Trophoblast cell (in vitro differentiated cells and primary cell): ENCODE results near the gene ADD1.

ENCODE experiments used
- DNase-seq, 2 donors: peaks; one replicate each; pipeline ENCODE4 v3.0.0-alpha.2; 2016
- H2AFZ ChIP-seq: 2 replicates; pipeline ENCODE4 v1.6.1; 2013; ENCODE audit warnings: low read length, moderate library complexity, mild to moderate bottlenecking; ENCODE audit not compliant: insufficient read depth, poor library complexity
- H2AK5ac ChIP-seq: 2 replicates; pipeline ENCODE4 v1.6.1; 2013; ENCODE audit warnings: mild to moderate bottlenecking, low read length
- H2BK120ac ChIP-seq: 2 replicates; pipeline ENCODE4 v1.6.1; 2013; ENCODE audit warnings: low read length, mild to moderate bottlenecking, moderate library complexity; ENCODE audit not compliant: insufficient read depth, poor library complexity
- H2BK12ac ChIP-seq: 2 replicates; pipeline ENCODE4 v1.6.1; 2013; ENCODE audit warnings: mild to moderate bottlenecking, low read length, moderate library complexity
- H2BK5ac ChIP-seq: 2 replicates; pipeline ENCODE4 v1.6.1; 2013; ENCODE audit warnings: low read length, low read depth, moderate library complexity, mild to moderate bottlenecking; ENCODE audit not compliant: poor library complexity
- H3K14ac ChIP-seq: 2 replicates; pipeline ENCODE4 v1.6.1; 2013; ENCODE audit warnings: mild to moderate bottlenecking, low read length
- H3K18ac ChIP-seq: 2 replicates; pipeline ENCODE4 v1.6.1; 2013; ENCODE audit warnings: mild to moderate bottlenecking, low read length
- H3K23ac ChIP-seq: 2 replicates; pipeline ENCODE4 v1.6.1; 2013; ENCODE audit warnings: low read length
- H3K27ac ChIP-seq: 2 replicates; pipeline ENCODE4 v1.5.1; 2013; ENCODE audit warnings: low read depth, mild to moderate bottlenecking, inconsistent platforms, low read length, moderate library complexity
- H3K27me3 ChIP-seq: 2 replicates; pipeline ENCODE4 v1.6.1; 2013; ENCODE audit warnings: inconsistent platforms, mild to moderate bottlenecking, low read length, moderate library complexity; ENCODE audit not compliant: insufficient read depth
- H3K36me3 ChIP-seq, 2 experiments: 1 replicate in 1 of 2; 2 replicates in 1 of 2; pipeline ENCODE4 v1.6.1; 2013; ENCODE audit warnings: low read length in 2 of 2, mild to moderate bottlenecking in 2 of 2, moderate library complexity in 1 of 2; ENCODE audit not compliant: insufficient read depth in 2 of 2, control insufficient read depth in 1 of 2
- H3K4ac ChIP-seq: 2 replicates; pipeline ENCODE4 v1.6.1; 2013; ENCODE audit warnings: low read depth, mild to moderate bottlenecking, low read length, moderate library complexity
- H3K4me1 ChIP-seq, 2 experiments: 1 replicate in 1 of 2; 2 replicates in 1 of 2; pipeline ENCODE4 v1.6.1; 2013; ENCODE audit warnings: low read length in 2 of 2, mild to moderate bottlenecking in 2 of 2, moderate library complexity in 1 of 2; ENCODE audit not compliant: insufficient read depth in 2 of 2, control insufficient read depth in 1 of 2
- H3K4me2 ChIP-seq: 2 replicates; pipeline ENCODE4 v1.6.1; 2013; ENCODE audit warnings: inconsistent platforms, mild to moderate bottlenecking, low read length, moderate library complexity
- H3K4me3 ChIP-seq: 2 replicates; pipeline ENCODE4 v1.5.1; 2013; ENCODE audit warnings: mild to moderate bottlenecking, low read depth, low read length, inconsistent platforms
- H3K79me1 ChIP-seq: one replicate; pipeline ENCODE4 v1.6.1; 2013; ENCODE audit warnings: low read length
- H3K79me2 ChIP-seq: 2 replicates; pipeline ENCODE4 v1.6.1; 2013; ENCODE audit warnings: low read length, mild to moderate bottlenecking; ENCODE audit not compliant: control insufficient read depth, insufficient read depth, poor library complexity
- H3K9ac ChIP-seq: 2 replicates; pipeline ENCODE4 v1.6.1; 2013; ENCODE audit warnings: mild to moderate bottlenecking, low read length
- H3K9me3 ChIP-seq: 2 replicates; pipeline ENCODE4 v1.6.1; 2013; ENCODE audit warnings: low read depth, mild to moderate bottlenecking, control low read depth, inconsistent platforms, low read length; ENCODE audit not compliant: insufficient read depth
- H4K12ac ChIP-seq: 2 replicates; pipeline ENCODE4 v1.6.1; 2013; ENCODE audit warnings: low read depth, mild to moderate bottlenecking, low read length, moderate library complexity
- H4K8ac ChIP-seq: 2 replicates; pipeline ENCODE4 v1.6.1; 2013; ENCODE audit warnings: low read depth, mild to moderate bottlenecking, low read length, moderate library complexity
- H4K91ac ChIP-seq: one replicate; pipeline ENCODE4 v1.6.1; 2013; ENCODE audit warnings: low read depth, mild to moderate bottlenecking, low read length, moderate library complexity
- WGBS: extraction: QIAGEN DNeasy Blood & Tissue Kit; methylation state at CpG from one replicate; pipeline ENCODE4 v1.1.7; 2013; ENCODE audit warnings: missing lambda C conversion rate; ENCODE audit not compliant: insufficient read length, insufficient coverage; ENCODE audit errors: extremely low coverage; 5-methylcytosine and 5-hydroxymethylcytosine counted together

The ADD1 gene

GRCh38 chr4:2873329-2873728, 29.7 kb downstream of the ADD1 start:
- Histone ChIP-seq H3K9me3 (no peaks in the 10 kb centered on the region), H3K4me3 (no peak overlapping the region), H3K4ac (no peak overlapping the region), H2AK5ac (no peak overlapping the region), H3K23ac (no peak overlapping the region), H2BK120ac (no peak overlapping the region), H3K79me1 (no peaks in the 10 kb centered on the region), H4K12ac (no peak overlapping the region), H4K91ac (no peak overlapping the region), H3K18ac (no peak overlapping the region), H2BK12ac (no peak overlapping the region), H3K27ac (no peak overlapping the region), H2BK5ac (no peak overlapping the region), H3K14ac (no peak overlapping the region), H3K9ac (no peak overlapping the region), H4K8ac (no peak overlapping the region), H3K27me3 (no peaks in the 10 kb centered on the region), H3K4me1 (no peaks in the 10 kb centered on the region), H3K36me3 (peaks cover 4 to 8% of the 10 kb centered on the region in 2 experiments), H3K79me2 (no peaks in the 10 kb centered on the region), H3K4me2 (no peak overlapping the region), H2AFZ (no peak overlapping the region)
- no CpG with 5 or more reads among the region's 1 CpG for WGBS
- peak in 1 of 2 donors; percentile 59 for DNase-seq

GRCh38 chr4:2874861-2875260, 31.2 kb downstream of the ADD1 start:
- DNase-seq, result peak; percentile 55 to 80
- no peak overlapping the region for H3K14ac ChIP-seq
- H3K4me1 ChIP-seq, result no peaks in the 10 kb centered on the region
- H2AK5ac ChIP-seq, result no peak overlapping the region
- no peak overlapping the region for H2BK5ac ChIP-seq
- no peak overlapping the region for H3K9ac ChIP-seq
- H3K4ac ChIP-seq, result peak overlapping the region; percentile 81
- no peaks in the 10 kb centered on the region for H3K79me2 ChIP-seq
- no peak overlapping the region for H2AFZ ChIP-seq
- peaks cover 4 to 19% of the 10 kb centered on the region in 2 experiments for H3K36me3 ChIP-seq
- no CpG with 5 or more reads among the region's 7 CpGs for WGBS
- H3K18ac ChIP-seq, result no peak overlapping the region
- H3K9me3 ChIP-seq, result no peaks in the 10 kb centered on the region
- no peaks in the 10 kb centered on the region for H3K79me1 ChIP-seq
- H3K27me3 ChIP-seq, result no peaks in the 10 kb centered on the region
- no peak overlapping the region for H4K8ac ChIP-seq
- no peak overlapping the region for H3K27ac ChIP-seq
- H4K12ac ChIP-seq, result no peak overlapping the region
- H4K91ac ChIP-seq, result no peak overlapping the region
- no peak overlapping the region for H3K4me3 ChIP-seq
- H2BK120ac ChIP-seq, result no peak overlapping the region
- H3K23ac ChIP-seq, result no peak overlapping the region
- H2BK12ac ChIP-seq, result no peak overlapping the region
- H3K4me2 ChIP-seq, result no peak overlapping the region

GRCh38 chr4:2875556-2875955, 31.9 kb downstream of the ADD1 start:
- no peak overlapping the region for H2AFZ ChIP-seq
- H2BK12ac ChIP-seq, result no peak overlapping the region
- H3K9ac ChIP-seq, result no peak overlapping the region
- no peak overlapping the region for H3K4me2 ChIP-seq
- H3K79me1 ChIP-seq, result no peaks in the 10 kb centered on the region
- no peak overlapping the region for H2BK5ac ChIP-seq
- no peaks in the 10 kb centered on the region for H3K4me1 ChIP-seq
- H3K4me3 ChIP-seq, result no peak overlapping the region
- no peak overlapping the region for H4K8ac ChIP-seq
- no peak overlapping the region for H2AK5ac ChIP-seq
- DNase-seq, result no peak
- no CpG with 5 or more reads among the region's 3 CpGs for WGBS
- peaks cover 4 to 19% of the 10 kb centered on the region in 2 experiments for H3K36me3 ChIP-seq
- H3K9me3 ChIP-seq, result no peaks in the 10 kb centered on the region
- H3K14ac ChIP-seq, result no peak overlapping the region
- H2BK120ac ChIP-seq, result no peak overlapping the region
- no peak overlapping the region for H3K27ac ChIP-seq
- peak overlapping the region; percentile 12 for H3K4ac ChIP-seq
- no peak overlapping the region for H3K23ac ChIP-seq
- H4K91ac ChIP-seq, result no peak overlapping the region
- H3K79me2 ChIP-seq, result no peaks in the 10 kb centered on the region
- H4K12ac ChIP-seq, result no peak overlapping the region
- H3K18ac ChIP-seq, result no peak overlapping the region
- H3K27me3 ChIP-seq, result no peaks in the 10 kb centered on the region

GRCh38 chr4:2878346-2878745, 34.7 kb downstream of the ADD1 start:
- Histone ChIP-seq H3K79me1 (no peaks in the 10 kb centered on the region), H3K23ac (no peak overlapping the region), H2BK120ac (no peak overlapping the region), H4K8ac (no peak overlapping the region), H3K27me3 (no peaks in the 10 kb centered on the region), H2AFZ (no peak overlapping the region), H2BK12ac (no peak overlapping the region), H3K36me3 (peaks cover 8 to 25% of the 10 kb centered on the region in 2 experiments), H3K79me2 (no peaks in the 10 kb centered on the region), H2BK5ac (no peak overlapping the region), H3K4me3 (no peak overlapping the region), H3K4ac (no peak overlapping the region), H3K14ac (no peak overlapping the region), H3K9me3 (no peaks in the 10 kb centered on the region), H3K27ac (no peak overlapping the region), H4K91ac (no peak overlapping the region), H3K9ac (no peak overlapping the region), H2AK5ac (no peak overlapping the region), H3K18ac (no peak overlapping the region), H4K12ac (no peak overlapping the region), H3K4me2 (no peak overlapping the region), H3K4me1 (no peaks in the 10 kb centered on the region)
- no CpG with 5 or more reads among the region's 5 CpGs for WGBS
- DNase-seq, result no peak
